ENCODE data around the gene KIAA2012.

Gene KIAA2012

DNA sequence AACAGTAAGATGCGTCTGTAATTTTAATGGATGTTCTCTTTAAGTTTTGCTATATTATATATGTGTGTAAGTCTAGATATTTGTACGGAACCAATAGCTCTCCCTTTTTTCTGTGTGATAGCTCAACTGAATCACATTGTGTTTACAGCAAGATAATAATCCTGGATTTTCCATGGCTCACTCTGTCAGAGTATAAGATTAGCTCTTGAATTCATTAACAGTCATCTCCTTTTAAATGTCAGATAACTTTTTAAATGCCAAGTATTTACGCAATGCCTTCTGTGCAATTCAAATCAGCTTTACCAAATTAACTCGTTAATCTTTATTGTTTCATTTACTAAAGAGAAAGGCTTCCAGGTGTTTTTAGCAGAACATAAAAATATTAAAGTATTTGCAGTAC, 76.9 kb downstream of the KIAA2012 start:
- DNase-seq (ENCODE audit: low spot score): no peak

DNA sequence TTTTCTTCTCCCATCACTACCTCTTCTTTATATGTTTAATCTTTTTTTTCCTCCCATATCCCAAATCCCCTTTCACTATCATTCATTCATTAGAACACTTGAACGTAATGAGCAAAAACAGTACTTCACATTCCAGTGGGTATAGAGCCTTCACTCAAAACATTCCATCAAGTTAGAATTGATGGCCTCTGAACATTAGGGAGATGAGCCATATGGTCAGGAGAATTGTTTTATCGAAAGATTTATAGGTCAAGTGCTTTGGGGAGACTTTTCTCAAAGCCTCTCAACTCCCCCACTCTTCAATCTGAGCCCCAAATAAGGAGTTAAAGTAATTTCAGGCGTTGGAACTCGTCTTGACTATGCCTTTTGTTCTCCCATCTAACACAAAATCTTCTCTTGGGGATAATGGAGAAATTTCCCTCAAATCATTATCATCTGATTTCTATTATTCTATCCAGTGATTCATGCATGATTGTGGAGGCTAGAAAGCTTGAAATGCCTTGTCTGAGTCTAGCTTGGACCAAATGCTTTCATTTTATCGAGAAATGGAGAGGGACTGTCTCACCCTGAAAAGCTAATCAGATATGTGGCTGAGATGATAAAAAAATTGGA, 79.2 kb downstream of the KIAA2012 start:
- no peak for DNase-seq (ENCODE audit: low spot score)

DNA sequence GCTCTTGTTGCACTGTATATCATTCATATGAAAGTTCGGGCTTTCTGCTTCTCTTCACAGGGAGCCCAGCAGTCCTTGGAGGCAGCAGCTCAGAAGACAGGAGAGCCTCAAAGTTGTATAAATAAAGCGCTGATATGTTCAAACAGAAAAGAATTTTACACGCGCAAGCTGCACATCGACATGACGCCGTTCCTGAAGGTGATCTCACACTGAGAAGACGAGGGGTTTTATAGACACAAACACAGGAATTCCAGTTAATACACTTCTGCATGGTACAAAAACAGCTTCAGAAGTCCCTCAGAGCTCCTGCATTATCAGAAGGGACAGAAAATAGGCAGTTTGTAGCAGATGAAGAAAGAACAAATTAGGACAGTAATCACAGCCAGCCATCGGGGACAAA, 81.6 kb downstream of the KIAA2012 start:
- DNase-seq (ENCODE audit: low spot score): no peak

DNA sequence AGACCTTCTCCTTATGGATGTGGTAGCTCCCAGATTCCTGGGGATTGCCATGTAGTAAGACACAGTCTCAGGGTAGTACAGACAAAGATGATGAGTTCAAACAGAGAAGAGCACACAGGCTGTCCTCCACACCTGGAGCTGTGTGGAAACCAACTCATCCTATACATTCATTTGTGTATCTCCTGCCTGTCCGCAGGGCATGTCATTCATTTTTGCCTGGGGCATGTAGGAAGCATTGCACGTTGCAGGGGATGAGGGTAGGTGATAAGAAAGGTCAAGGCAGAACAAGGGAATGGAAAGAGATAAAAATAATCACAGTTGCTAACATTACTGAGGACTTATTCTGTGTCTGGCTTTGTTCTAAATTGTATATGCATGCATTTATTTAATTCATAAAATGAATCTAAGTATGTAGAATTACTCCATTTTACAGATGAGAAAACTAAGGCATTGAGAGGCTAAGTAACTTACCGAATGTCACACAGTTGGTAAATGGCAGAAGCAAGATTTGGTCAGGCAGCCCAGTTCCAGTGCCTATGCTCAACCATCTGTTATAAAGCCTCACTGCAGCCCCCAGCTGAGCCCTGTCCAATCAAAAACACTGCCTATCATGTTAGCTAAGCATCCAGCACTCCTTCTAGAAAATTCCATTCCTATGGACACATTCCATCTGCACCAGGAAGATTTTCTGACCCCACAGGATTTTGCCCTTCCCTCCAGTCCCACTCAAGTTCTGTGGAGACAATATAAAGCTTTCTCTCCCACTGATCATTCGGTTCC, 84.3 kb downstream of the KIAA2012 start:
- no peak for DNase-seq (ENCODE audit: low spot score)

DNA sequence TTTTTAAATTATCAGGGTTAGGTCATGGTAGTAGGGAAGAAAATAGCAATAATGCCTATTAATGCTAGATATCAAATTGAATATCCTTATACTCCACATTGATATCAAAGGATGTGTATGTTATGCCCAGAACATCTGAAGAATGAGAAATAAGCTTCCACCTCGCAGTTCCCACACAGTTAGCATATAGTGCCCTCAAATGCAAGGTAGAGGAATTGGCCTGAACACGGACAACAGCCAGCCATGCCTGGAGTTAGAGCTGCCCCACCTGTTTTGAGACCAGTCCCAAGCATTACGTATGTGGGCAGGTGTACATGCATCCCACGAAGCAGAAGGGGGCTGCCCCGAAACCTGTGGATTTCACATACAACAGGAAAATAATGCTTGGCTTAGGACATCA, 85.7 kb downstream of the KIAA2012 start:
- DNase-seq (ENCODE audit: low spot score): peak; percentile 8

DNA sequence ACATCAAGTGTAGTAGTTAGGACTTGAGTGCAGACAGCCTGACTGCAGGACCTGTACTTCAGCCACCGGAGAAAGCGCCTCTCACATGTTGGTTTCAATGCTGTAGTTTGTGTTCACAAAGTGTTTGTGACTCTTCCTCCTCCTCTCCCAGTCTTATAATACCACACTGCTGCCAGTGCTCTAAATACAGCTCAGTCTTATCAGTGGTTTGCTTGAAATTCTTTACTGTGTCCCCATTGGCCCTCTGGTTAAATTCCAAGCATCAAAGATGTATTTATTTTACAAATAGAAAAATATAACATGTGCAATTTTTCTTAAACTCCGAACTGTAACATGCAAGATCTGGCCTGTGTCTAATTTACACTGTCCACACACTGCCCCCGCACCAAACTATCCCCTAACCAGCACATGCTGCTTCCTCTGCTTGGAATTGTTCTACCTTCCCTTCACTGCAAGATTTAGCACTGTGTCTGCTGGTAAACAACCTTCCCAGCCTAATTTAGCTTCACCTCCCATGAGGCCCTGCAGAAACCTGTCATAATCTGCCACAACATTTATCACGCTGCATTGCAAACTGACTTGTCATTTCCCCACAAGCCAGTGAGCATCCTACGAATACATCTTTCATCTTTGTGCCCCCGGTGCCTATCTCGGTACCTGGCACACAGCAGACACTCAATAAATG, 88.2 kb downstream of the KIAA2012 start:
- peak; percentile 11 for DNase-seq (ENCODE audit: low spot score)

DNA sequence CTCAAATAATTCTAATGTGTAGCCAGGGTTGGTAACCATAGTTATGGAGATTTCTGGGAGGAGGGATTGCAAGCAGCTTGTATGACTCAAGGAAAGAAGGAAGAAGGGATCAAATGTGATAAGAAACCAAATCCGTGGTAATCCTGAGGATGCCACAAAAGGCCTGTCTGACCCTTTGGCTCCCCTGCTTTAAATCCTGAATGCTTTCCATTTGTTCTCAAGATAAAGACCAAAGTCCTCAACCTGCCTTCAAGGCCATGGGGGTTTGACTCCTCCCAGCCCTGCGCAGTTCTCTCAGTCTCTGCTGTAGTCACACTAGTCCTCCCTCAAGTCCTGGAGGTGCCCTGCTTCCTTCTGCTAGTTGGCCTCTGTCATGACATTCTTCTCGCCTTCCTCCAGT, 91.4 kb downstream of the KIAA2012 start:
- DNase-seq (ENCODE audit: low spot score): no peak

DNA sequence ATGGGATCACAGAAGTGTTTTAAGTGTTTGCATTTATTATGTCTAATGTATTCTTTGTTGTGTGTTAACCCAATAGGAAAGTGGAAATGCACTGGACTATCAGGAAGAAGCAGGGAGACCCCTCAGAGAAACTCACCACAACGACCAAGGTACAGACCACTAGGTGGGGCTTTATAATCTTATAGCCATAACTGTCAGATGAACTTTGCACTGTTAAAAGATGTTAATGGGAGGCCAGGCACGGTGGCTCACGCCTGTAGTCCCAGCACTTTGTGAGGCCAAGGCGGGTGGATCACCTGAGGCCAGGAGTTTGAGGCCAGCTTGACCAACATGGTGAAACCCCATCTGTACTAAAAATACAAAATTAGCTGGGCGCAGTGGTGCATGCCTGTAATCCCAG, 92.2 kb downstream of the KIAA2012 start:
- DNase-seq (ENCODE audit: low spot score): no peak

DNA sequence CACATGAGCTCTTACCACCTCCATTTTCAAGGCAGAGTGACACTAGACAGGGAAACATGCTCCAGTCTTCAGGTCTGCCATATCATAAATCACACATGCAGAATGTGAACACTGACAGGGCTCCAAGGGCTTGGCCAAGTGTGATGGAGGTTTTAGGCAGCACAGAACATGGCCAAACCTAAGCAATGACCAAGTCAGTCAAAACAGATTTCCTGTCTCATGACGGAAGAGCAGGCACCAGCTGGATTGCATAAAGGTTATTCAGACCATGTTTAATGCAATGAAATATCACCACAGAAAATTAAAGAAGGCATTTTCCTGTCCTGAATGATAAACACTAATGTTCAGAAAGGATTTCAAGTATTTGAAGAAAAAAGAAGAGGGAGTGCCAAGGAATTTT, 92.9 kb downstream of the KIAA2012 start:
- DNase-seq (ENCODE audit: low spot score): no peak

DNA sequence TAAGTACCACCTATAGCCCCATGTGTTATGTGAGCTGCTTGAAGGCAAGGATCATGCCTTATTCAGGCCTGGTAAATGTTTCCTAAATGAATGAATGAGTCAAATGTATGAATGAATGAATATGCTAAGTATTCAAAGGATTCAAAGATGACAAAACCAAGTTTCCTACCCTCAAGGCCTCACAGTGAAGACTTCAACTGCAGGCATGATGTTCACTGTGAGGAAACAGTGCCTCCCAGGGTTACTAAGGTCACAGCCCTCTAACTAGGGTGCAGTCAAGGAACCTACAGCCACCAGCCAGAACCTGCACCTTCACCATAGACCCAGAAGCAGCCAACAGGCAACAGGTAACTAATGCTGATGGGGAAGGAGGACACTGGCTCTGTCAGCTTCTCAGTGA, 96.1 kb downstream of the KIAA2012 start:
- DNase-seq (ENCODE audit: low spot score): no peak

DNA sequence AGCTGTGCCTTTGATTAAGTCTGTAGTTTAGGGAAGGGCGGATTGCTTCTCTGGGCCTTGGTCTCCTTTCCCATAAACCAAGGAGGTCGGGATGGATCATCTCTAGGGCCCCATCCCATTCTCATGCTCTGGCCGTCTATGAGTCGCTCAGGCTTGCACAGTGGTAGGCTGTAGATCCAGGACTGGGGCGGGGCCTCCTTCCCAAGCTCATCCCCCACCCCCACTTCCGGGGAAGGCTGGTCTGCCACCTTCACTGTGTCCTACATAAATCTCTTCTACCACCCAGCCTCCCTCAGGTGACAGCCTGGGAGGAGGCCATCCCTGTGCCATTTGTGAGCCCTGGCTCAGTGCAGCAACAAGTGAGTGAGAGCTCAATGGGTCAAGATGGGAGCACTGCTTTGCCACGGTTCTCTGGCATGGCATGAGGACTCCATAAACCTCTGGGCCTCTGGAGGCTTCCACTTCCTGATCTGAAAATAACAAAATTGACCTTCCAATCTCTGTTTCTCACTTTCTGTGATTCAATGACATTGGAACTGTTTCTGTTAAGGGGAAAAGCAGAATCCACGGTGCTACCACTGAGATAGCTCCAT, 96.9 kb downstream of the KIAA2012 start:
- no peak for DNase-seq (ENCODE audit: low spot score)

DNA sequence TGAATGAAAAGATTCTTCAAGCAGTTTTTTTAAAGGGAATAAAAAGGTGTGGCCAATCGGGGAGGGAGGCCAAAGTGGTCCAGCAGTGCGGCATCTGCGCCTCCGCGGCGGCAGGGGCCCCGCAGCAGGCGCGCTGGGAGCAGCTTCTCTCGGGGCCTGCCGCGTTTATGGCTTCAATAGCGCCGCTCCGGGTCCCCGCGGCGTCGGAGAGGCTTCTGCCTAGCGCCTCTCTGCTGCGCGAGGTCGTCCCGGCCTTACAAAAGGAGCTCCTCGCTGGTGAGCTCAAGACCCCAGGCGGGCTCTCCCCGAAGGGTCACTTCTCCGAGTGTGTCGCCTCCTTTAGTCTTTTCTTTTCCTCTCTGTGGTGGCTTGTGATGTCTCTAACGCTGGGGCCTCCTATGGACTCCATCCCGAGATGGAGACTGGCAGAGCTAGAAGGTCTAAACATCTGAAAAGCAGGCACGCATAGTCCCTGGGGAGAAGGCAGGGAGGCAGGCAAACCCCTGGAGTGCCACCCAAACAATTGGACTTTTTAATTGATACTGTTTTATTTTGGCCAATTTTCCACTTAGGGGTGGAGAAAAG, 98.3 kb downstream of the KIAA2012 start:
- no peak for DNase-seq (ENCODE audit: low spot score)

DNA sequence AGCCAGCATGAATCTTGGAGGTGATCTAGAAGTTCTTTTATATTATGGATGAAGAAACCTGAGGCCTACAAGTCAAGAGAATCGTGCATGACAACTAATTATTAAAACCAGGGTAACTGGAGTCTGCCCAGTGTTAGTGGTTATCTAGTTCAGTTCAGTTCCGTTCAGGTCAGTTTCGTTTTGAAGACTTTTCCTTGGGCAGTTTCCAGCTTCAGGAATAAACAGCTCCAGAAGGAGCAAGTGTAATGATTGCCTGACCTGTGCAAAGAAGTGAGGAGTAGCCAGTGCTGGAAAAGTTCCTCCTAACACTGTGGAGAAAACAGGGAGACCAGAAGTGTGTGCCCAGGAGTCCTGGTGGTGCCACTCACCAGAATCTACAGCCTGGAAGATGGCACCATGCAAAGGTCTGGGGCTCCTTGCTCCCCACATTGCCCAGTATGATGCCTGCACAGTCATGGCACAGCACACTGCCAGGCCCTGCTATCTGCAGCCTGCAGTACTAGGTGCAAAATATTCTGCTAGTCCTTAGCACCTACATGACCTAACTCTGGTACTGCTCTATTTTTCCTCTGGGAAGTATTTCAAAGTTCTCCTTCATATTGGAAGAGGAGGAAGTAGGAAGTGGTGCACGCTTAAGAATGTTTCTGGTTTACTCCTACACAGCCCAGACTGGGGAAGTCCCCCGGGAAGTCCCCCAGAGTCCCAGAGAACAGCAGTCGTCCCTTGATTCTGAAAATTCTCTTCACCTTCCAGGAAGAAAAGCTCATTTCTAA, 99.6 kb downstream of the KIAA2012 start:
- DNase-seq (ENCODE audit: low spot score): no peak

DNA sequence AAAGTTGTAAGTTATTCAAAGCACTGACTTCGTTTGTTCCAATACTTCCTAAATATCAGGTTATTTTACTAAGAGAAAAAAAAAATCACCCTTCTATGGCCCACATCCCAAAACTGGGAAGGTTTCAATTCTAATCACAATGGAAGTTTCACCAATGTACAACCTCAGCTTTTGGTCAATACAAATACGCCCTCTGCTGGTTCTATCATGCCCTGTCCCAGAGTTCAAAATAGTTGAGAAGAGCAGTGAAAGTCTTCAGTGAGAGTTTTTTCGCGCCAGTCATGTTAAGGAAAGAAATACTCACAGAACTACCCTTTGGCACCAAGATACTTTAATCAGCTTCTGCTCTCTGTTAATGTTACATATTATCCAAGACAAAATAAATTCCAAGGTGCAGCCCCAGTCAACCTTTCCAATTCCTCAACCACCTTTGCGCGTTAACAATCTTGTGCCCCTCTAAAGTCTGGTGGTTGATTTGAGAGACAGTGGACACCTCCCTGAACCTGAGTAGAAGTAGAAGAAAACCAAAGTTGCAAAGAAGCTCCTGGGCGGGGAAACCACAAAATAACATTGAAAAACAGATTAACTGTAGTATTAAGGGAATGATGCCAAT, 105.4 kb downstream of the KIAA2012 start:
- DNase-seq (ENCODE audit: low spot score): peak; percentile 65

DNA sequence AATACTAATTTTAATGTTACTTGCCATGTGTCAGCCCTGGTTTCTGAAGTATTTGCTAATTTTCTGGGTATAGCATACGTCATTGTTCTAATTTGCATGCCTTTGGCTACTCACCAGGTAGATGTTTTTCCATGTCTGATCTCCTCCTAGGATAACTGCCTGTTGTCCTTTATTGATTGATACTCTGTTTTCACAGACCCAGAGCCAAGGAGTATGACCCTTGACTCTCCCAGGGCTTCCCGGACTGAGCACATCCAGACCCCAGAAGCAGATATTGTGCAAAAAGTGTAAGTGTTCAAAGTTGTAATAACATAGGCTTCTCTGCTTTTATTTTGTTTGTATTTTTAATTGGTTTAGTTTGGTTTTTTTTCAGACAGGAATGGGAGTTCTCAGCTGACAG, 111.5 kb downstream of the KIAA2012 start:
- no peak for DNase-seq (ENCODE audit: low spot score)

DNA sequence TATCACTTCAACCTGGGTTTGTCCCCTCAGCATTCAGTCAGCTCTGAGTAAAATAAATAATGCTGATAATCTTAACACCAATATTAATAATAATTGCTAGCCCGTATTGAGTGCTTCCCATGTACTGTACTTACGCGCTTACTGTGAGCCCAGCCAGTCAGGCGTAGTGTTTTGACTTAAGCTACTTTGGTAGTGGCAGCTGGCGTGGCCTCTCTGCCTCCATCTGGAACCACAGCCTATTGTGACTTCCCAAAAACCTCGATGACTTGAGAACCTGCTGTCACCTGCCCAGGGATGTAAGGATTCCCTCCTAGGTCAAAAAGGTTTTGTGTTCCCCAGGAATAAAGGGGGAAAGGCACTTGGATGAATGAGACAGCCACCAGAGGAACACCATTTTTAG, 112.1 kb downstream of the KIAA2012 start:
- DNase-seq (ENCODE audit: low spot score): no peak

DNA sequence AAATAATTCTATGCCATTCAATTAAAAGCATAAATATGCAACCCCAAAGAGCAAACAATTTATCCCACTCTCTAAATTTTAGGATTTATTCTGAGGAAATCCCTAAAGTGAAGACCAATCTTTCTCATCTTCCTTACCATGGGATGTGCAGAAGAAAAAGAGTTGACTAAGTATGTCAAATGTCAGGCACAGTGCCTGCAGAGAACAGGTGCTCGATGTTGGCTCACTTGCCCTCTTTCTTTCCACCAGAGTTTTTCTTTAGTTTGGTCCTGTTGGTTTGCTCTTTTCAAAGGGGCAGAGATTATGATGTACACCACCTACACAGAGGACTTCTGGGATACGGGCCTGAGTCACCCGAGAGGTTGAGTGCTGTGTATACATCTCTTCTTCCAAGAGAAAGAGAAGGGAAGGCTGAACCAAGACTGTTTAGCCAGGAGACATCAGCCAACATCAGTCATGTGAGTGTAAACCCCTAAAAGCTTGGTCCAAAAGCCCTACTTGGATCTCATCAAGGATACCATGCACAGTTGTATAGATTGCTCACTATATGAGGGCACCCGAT, 113.7 kb downstream of the KIAA2012 start:
- DNase-seq (ENCODE audit: low spot score): no peak

DNA sequence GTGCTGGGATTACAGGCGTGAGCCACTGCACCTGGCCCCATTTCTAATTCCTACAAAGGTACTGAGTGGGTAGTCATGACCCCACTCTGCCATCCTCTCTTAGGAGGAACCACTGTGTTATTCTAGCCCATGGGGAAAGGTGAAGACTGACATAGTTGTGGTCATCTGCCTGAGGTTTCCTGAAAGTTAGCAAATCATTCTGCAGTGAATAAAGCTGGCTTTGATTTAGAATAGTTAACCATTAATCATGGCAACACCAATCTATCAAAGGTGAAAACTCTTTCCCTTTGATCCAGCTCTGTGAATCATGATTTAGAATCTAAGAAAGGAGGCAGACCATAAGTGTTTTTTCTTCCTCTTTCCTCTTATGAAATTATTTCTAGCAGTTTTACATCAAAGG, 114.5 kb downstream of the KIAA2012 start:
- no peak for DNase-seq (ENCODE audit: low spot score)

DNA sequence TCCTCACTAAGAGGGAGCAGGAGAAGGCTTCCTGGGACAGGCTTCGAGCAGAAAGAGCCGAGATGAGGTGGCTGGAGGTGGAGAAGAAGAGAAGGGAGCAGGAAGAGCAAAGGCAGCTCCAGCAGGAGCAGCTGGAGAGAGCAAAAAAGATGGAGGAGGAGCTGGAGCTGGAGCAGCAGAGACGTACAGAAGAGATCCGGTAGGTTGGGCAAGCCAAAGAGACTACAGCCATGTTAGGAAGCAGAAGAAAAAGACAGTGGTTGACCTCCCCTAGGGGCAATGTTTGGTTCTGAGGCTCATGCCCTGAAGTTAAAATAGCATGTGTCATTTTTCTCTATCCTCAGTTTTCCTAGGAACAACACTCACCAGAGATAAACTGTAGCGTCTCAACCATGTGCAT, 120.2 kb downstream of the KIAA2012 start:
- DNase-seq (ENCODE audit: low spot score): no peak

DNA sequence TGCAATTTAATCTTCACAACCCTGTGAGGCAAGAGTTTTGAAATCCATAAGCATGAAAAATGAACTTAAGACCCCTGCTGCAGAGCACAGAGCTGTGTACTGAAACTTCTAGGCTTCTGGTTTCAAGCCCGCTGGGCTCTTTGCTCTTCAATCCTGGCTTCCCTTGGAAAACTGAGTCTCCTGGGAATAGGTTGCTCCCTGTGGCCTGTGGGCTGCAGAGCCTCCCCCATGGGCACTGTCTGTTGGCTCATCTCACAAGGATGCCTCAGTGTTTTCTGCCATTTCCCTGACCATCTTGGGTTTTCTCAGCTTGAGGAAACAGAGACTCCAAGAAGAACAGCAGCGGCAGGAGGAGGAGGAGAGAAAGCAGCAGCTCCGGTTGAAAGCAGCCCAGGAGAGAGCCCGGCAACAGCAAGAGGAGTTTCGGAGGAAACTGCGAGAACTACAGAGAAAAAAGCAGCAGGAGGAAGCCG, 120.9 kb downstream of the KIAA2012 start:
- DNase-seq (ENCODE audit: low spot score): no peak

DNA sequence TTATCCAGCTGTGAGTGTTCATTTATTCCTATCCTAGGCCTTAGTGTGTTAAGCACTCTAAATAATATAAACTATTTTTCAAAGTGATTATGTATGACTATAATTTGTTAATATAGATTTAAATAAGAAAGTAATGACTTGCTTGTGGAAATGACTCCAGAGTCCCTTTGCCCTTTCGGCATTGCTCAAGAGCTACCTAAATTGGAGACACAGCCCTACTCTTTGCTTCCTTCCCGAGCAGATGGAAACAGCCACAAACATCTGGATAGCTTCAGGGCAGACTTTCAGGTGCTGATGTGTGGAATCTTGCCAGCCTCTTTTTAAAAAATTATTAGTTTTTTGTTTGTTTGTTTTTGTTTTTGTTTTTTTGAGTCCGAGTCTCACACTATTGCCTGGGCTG, 121.4 kb downstream of the KIAA2012 start:
- no peak for DNase-seq (ENCODE audit: low spot score)
